HepG2 (cell line): ENCODE measurements around the gene DENND4B. TPM values are rescaled to one million over a fixed set of nuclear protein-coding genes. Genes with fewer than 3 reads are reported as not detected.
A peak's percentile ranks its signal among the peaks of the same experiment; 100 is the strongest.

Experiments
- ATAD3A ChIP-seq: sonication (generic); formaldehyde crosslinking; IDR thresholded peaks from 2 replicates; pipeline ENCODE4 v1.4.0; 2020; ENCODE audit warnings: missing genetic modification reagents
- ATF6 ChIP-seq: sonication (generic); formaldehyde crosslinking; conservative IDR thresholded peaks from 2 replicates; pipeline ENCODE4 v1.4.0; 2020; ENCODE audit warnings: missing genetic modification reagents
- BCL6 ChIP-seq: IDR thresholded peaks from 2 replicates; pipeline ENCODE4 v1.6.1; 2016; ENCODE audit warnings: missing genetic modification reagents, missing compliant biosample characterization
- FOXO1 ChIP-seq: sonication (generic); formaldehyde crosslinking; IDR thresholded peaks from 2 replicates; pipeline ENCODE4 v1.4.0; 2020; ENCODE audit warnings: missing genetic modification reagents
- HMG20A ChIP-seq: IDR thresholded peaks from 2 replicates; pipeline ENCODE4 v1.6.1; 2016; ENCODE audit warnings: borderline replicate concordance
- KLF12 ChIP-seq: sonication (generic); formaldehyde crosslinking; IDR thresholded peaks from 2 replicates; pipeline ENCODE4 v1.4.0; 2020; ENCODE audit warnings: missing genetic modification reagents, borderline replicate concordance
- KLF15 ChIP-seq: sonication (generic); formaldehyde crosslinking; IDR thresholded peaks from 2 replicates; pipeline ENCODE4 v1.8.1; 2023; ENCODE audit warnings: borderline replicate concordance, mild to moderate bottlenecking, inconsistent platforms, missing genetic modification reagents, mixed read lengths
- MED13 ChIP-seq: sonication (generic); formaldehyde crosslinking; IDR thresholded peaks from 2 replicates; pipeline ENCODE4 v1.5.0; 2020; ENCODE audit warnings: missing genetic modification reagents
- PCBP2 ChIP-seq: fragments of 200-400 bp; formaldehyde crosslinking; optimal IDR thresholded peaks from 2 replicates; pipeline ENCODE3; 2018; ENCODE audit warnings: low read length, low read depth; ENCODE audit not compliant: poor library complexity, severe bottlenecking
- SMAD9 ChIP-seq: sonication (generic); formaldehyde crosslinking; IDR thresholded peaks from 2 replicates; pipeline ENCODE4 v1.5.1; 2020; ENCODE audit warnings: mild to moderate bottlenecking, missing genetic modification reagents
- ZKSCAN8 ChIP-seq: IDR thresholded peaks from 2 replicates; pipeline ENCODE4 v1.6.1; 2016; ENCODE audit warnings: borderline replicate concordance, missing genetic modification reagents, missing compliant biosample characterization
- ZNF225 ChIP-seq: sonication (generic); formaldehyde crosslinking; IDR thresholded peaks from 2 replicates; pipeline ENCODE4 v1.4.0; 2020; ENCODE audit warnings: mild to moderate bottlenecking, missing genetic modification reagents
- ZNF264 ChIP-seq: sonication (generic); formaldehyde crosslinking; IDR thresholded peaks from 2 replicates; pipeline ENCODE4 v1.4.0; 2020; ENCODE audit warnings: missing genetic modification reagents
- ZNF407 ChIP-seq: sonication (generic); formaldehyde crosslinking; IDR thresholded peaks from one replicate; pipeline ENCODE4 v1.5.1; 2020; ENCODE audit warnings: mild to moderate bottlenecking, missing genetic modification reagents; ENCODE audit errors: not compliant biosample characterization
- ZNF430 ChIP-seq: sonication (generic); formaldehyde crosslinking; IDR thresholded peaks from 2 replicates; pipeline ENCODE4 v1.9.0; 2021; ENCODE audit warnings: mild to moderate bottlenecking, missing genetic modification reagents
- ZNF432 ChIP-seq: sonication (generic); formaldehyde crosslinking; IDR thresholded peaks from 2 replicates; pipeline ENCODE4 v1.5.0; 2020; ENCODE audit warnings: missing genetic modification reagents, mild to moderate bottlenecking, borderline replicate concordance
- ZNF616 ChIP-seq: sonication (generic); formaldehyde crosslinking; IDR thresholded peaks from 2 replicates; pipeline ENCODE4 v1.5.0; 2020; ENCODE audit warnings: low read depth, mild to moderate bottlenecking, missing genetic modification reagents
- ZNF7 ChIP-seq: IDR thresholded peaks from 2 replicates; pipeline ENCODE4 v1.6.1; 2016; ENCODE audit warnings: missing biosample characterization, missing genetic modification reagents
- ZNF724P ChIP-seq: sonication (generic); formaldehyde crosslinking; IDR thresholded peaks from 2 replicates; pipeline ENCODE4 v1.8.0; 2022; ENCODE audit warnings: missing genetic modification reagents, borderline replicate concordance
- ZNF841 ChIP-seq: sonication (generic); formaldehyde crosslinking; IDR thresholded peaks from 2 replicates; pipeline ENCODE4 v1.8.1; 2023; ENCODE audit warnings: missing genetic modification reagents, borderline replicate concordance
- ZSCAN22 ChIP-seq: sonication (generic); formaldehyde crosslinking; IDR thresholded peaks from 2 replicates; pipeline ENCODE4 v1.4.0; 2020; ENCODE audit warnings: mild to moderate bottlenecking, missing genetic modification reagents
- ZSCAN9 ChIP-seq: IDR thresholded peaks from 2 replicates; pipeline ENCODE4 v1.6.1; 2016; ENCODE audit warnings: borderline replicate concordance
- polyA plus RNA-seq, 8 experiments: library from polyadenylated mRNA; depleted of rRNA in 3 of 8; stranded (reverse) in 7 of 8; unstranded in 1 of 8; fragments of >200 nt; fragmentation: Illumina TruSeq in 4 of 8; extraction: Trizol in 4 of 8; gene quantifications; 2 replicates each; pipeline versions ENCODE4 v1.2.1 to v1.2.3, GENCODE V29; 2011 to 2016; ENCODE audit warnings: low read depth in 4 of 8, missing spikeins in 1 of 8, mixed read lengths in 1 of 8; ENCODE audit not compliant: insufficient read depth in 1 of 8
- total RNA-seq, 5 experiments: library from RNA; depleted of rRNA; stranded (reverse); fragments of >200 nt; fragmentation: Illumina TruSeq; extraction: Trizol; gene quantifications; 2 replicates each; pipeline ENCODE4 v1.2.3, GENCODE V29; 2016; ENCODE audit warnings: low read depth in 1 of 5

The DENND4B gene
- total and polyA plus RNA-seq, 2 of the 13 experiments (the other 11 are each of a cell fraction or from before 2014, with no cell fraction given): 15.1 to 20.3 TPM

- TF ChIP-seq ZNF7 (CRISPR knock-in tag) (no peak), PCBP2 (no peak), ZNF264 (CRISPR knock-in tag) (no peak), ZNF616 (CRISPR knock-in tag) (no peak), MED13 (CRISPR knock-in tag) (no peak), ZNF432 (CRISPR knock-in tag) (no peak), ZKSCAN8 (CRISPR knock-in tag) (0 out of 2 replicates have a peak, but pooled peaks have one; percentile 0), ATF6 (CRISPR knock-in tag) (0 out of 2 replicates have a peak, but pooled peaks have one; percentile 30), BCL6 (CRISPR knock-in tag) (0 out of 2 replicates have a peak, but pooled peaks have one; percentile 0), HMG20A (0 out of 2 replicates have a peak, but pooled peaks have one; percentile 8), ZNF407 (no peak), ZSCAN9 (CRISPR knock-in tag) (0 out of 2 replicates have a peak, but pooled peaks have one; percentile 6), KLF15 (no peak), FOXO1 (CRISPR knock-in tag) (no peak), ZNF430 (CRISPR knock-in tag) (no peak), ATAD3A (CRISPR knock-in tag) (no peak), ZNF724P (CRISPR knock-in tag) (no peak), SMAD9 (CRISPR knock-in tag) (no peak), ZSCAN22 (0 out of 2 replicates have a peak, but pooled peaks have one; percentile 28), ZNF841 (no peak), KLF12 (CRISPR knock-in tag) (no peak), ZNF225 (CRISPR knock-in tag) (no peak)
Measured at GRCh38 chr1:153978274-153978909, 31.9 kb upstream of the DENND4B start (continued).
